Karpas-422 (cell line): ENCODE results near the gene ZNF746. TPM values are rescaled to one million over a fixed set of nuclear protein-coding genes. Genes with fewer than 3 reads are reported as not detected.

ENCODE experiments used
- DNase-seq: peaks from one replicate; pipeline ENCODE4 v3.0.0-alpha.2; 2015
- H2AFZ ChIP-seq: fragments of 200-600 bp; sonication (generic); 2 replicates; pipeline ENCODE4 v1.6.1; 2014; ENCODE audit warnings: antibody characterized with exemption, low read length, mixed read lengths
- H3K27ac ChIP-seq: fragments of 200-600 bp; sonication (generic); 2 replicates; pipeline ENCODE4 v1.5.1; 2014; ENCODE audit warnings: mild to moderate bottlenecking, low read length, moderate library complexity
- H3K27me3 ChIP-seq: fragments of 200-600 bp; sonication (generic); 2 replicates; pipeline ENCODE4 v1.6.1; 2014; ENCODE audit warnings: low read length, mixed read lengths
- H3K36me3 ChIP-seq: fragments of 200-600 bp; sonication (generic); 2 replicates; pipeline ENCODE4 v1.6.1; 2014; ENCODE audit warnings: low read length, mixed read lengths; ENCODE audit not compliant: insufficient read depth
- H3K4me1 ChIP-seq: fragments of 200-600 bp; sonication (generic); 2 replicates; pipeline ENCODE4 v1.6.1; 2014; ENCODE audit warnings: mild to moderate bottlenecking, low read length, mixed read lengths
- H3K4me2 ChIP-seq: fragments of 200-600 bp; sonication (generic); 2 replicates; pipeline ENCODE4 v1.6.1; 2014; ENCODE audit warnings: low read length, low read depth, mild to moderate bottlenecking; ENCODE audit not compliant: poor library complexity, severe bottlenecking
- H3K4me3 ChIP-seq: fragments of 200-600 bp; sonication (generic); 2 replicates; pipeline ENCODE4 v1.5.1; 2014; ENCODE audit warnings: mild to moderate bottlenecking, antibody characterized with exemption, low read length, mixed read lengths
- H3K79me2 ChIP-seq: fragments of 200-600 bp; sonication (generic); 2 replicates; pipeline ENCODE4 v1.6.1; 2014; ENCODE audit warnings: mild to moderate bottlenecking, low read length, mixed read lengths
- H3K9ac ChIP-seq: fragments of 200-600 bp; sonication (generic); 2 replicates; pipeline ENCODE4 v1.6.0; 2014; ENCODE audit warnings: low read length
- H3K9me2 ChIP-seq: fragments of 200-600 bp; sonication (generic), shearing (Covaris generic); replicated peaks from 2 replicates; pipeline ENCODE4 v1.6.0; 2014; ENCODE audit warnings: mild to moderate bottlenecking, low read length, moderate library complexity; ENCODE audit not compliant: insufficient read depth
- H3K9me3 ChIP-seq: fragments of 300-700, 200-600 bp; sonication (generic); 2 replicates; pipeline ENCODE4 v1.6.1; 2014; ENCODE audit warnings: low read length, mixed read lengths
- H4K20me1 ChIP-seq: fragments of 200-600 bp; sonication (generic); 2 replicates; pipeline ENCODE4 v1.6.1; 2014; ENCODE audit warnings: mild to moderate bottlenecking, antibody characterized with exemption, low read length, low read depth; ENCODE audit not compliant: insufficient read depth
- total RNA-seq: library from RNA; depleted of rRNA; stranded (reverse); fragments of >200 nt; shearing (Covaris generic); gene quantifications from 2 replicates; pipeline ENCODE4 v1.2.3, GENCODE V29; 2014; ENCODE audit warnings: low replicate concordance

ZNF746 gene
- total RNA-seq, 1 experiment from 2014 or later = 12.0 TPM

- H3K9me3 ChIP-seq = no peaks in the 10 kb centered on the region
- H2AFZ ChIP-seq = no peak overlapping the region
- peak; percentile 68 for DNase-seq
- H3K9me2 ChIP-seq = no peaks in the 10 kb centered on the region
- H3K4me1 ChIP-seq = peaks cover 24% of the 10 kb centered on the region
- H4K20me1 ChIP-seq = peaks cover 8% of the 10 kb centered on the region; the same call in 1 of the 2 replicates
- H3K27me3 ChIP-seq = no peaks in the 10 kb centered on the region
- H3K79me2 ChIP-seq = peaks cover 52% of the 10 kb centered on the region
- no peak overlapping the region for H3K27ac ChIP-seq
- H3K36me3 ChIP-seq = peaks cover 9% of the 10 kb centered on the region; the same call in 1 of the 2 replicates
- peak overlapping the region; percentile 81 for H3K9ac ChIP-seq
- peak overlapping the region; percentile 84 for H3K4me2 ChIP-seq
- H3K4me3 ChIP-seq = peak overlapping the region; percentile 80
Observed at GRCh38 chr7:149459540-149460452, 37.8 kb downstream of the ZNF746 start.

DNA sequence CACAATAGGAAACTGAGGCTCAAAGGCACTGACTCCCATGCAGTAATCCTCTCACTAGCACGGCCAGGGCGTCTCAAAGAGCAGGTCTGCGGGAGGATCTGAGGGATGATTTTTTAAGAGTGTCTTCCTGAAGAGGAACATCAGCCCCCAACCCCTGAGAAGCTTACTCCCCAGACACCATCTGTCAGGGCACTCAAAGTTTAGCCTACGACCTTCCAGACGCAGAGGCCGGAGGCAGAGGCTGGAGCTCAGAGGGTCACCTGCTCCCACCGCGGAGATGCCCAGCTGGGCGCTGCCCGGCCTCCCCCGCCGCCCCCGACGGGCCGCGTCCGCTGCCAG is 38.4 kb downstream of the ZNF746 start:
- peaks cover 55% of the 10 kb centered on the region for H3K79me2 ChIP-seq
- H3K36me3 ChIP-seq = peaks cover 14% of the 10 kb centered on the region; the same call in 1 of the 2 replicates
- no peak overlapping the region for H2AFZ ChIP-seq
- H3K9me2 ChIP-seq = no peaks in the 10 kb centered on the region
- peak overlapping the region; percentile 81 for H3K9ac ChIP-seq
- no peaks in the 10 kb centered on the region for H3K27me3 ChIP-seq
- no peaks in the 10 kb centered on the region for H3K9me3 ChIP-seq
- H3K27ac ChIP-seq = no peak overlapping the region
- peak overlapping the region; percentile 84 for H3K4me2 ChIP-seq
- no peak for DNase-seq
- peak overlapping the region; percentile 80 for H3K4me3 ChIP-seq
- H3K4me1 ChIP-seq = peaks cover 24% of the 10 kb centered on the region
- peaks cover 8% of the 10 kb centered on the region; the same call in 1 of the 2 replicates for H4K20me1 ChIP-seq

GRCh38 chr7:149458235-149458634 is 39.4 kb downstream of the ZNF746 start:
- Histone ChIP-seq H2AFZ (no peak overlapping the region), H3K36me3 (peaks cover 14% of the 10 kb centered on the region; the same call in 1 of the 2 replicates), H3K9me3 (no peaks in the 10 kb centered on the region), H3K4me1 (peaks cover 24% of the 10 kb centered on the region), H3K27me3 (no peaks in the 10 kb centered on the region), H3K27ac (no peak overlapping the region), H3K9me2 (no peaks in the 10 kb centered on the region), H3K79me2 (peaks cover 55% of the 10 kb centered on the region), H3K4me2 (peak overlapping the region; percentile 84), H3K9ac (peak overlapping the region; percentile 81), H4K20me1 (peaks cover 8% of the 10 kb centered on the region; the same call in 1 of the 2 replicates), H3K4me3 (peak overlapping the region; percentile 80; the same call in 1 of the 2 replicates)
- no peak for DNase-seq

GRCh38 chr7:149457766-149458165 is 39.8 kb downstream of the ZNF746 start:
- peaks cover 16% of the 10 kb centered on the region; the same call in 1 of the 2 replicates for H3K36me3 ChIP-seq
- no peaks in the 10 kb centered on the region for H3K9me3 ChIP-seq

DNA sequence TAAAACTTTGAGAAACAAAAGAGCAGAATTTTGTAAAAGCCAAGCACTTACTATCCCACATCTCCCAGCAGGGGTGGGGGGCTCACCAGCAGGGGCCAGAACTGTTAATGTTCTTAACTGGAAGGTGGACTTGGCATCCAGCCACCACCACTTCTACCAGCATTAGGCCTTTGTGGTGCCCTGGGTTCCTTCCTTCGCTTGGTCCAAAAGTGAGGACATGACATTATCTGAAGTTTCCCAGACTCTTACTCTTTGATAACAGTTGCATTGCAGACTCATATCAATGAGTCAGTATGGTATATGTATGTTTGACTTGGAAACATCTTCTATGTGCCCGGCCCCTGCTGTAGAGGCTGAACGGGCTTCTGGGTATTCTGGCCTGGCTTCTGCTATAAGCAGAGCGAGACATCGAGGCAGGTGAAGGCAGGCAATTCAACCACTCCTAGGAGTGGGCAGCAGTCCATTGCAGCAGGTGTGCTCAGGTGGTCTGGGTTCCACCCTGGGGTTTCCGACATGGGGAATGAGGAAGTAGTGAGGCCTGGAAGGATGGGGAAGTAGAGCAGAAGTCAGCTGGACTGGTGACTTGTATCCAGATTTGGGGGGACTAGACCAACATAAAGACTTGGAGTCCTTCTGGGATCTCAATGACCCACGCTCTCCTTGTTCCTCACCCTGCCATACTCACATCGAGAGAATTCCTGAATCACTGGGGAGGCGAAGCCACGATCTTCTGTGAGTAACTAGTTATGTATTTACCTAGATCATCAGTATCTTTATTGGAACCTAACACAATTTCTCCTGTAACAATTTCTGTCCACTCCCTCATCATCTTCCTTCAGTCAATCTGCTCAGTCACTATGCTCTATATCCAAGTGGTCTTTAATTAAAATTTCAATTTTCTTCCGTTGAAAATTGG is 40.8 kb downstream of the ZNF746 start:
- Histone ChIP-seq H3K79me2 (peaks cover 58% of the 10 kb centered on the region), H3K4me1 (peaks cover 24% of the 10 kb centered on the region), H3K9me3 (no peaks in the 10 kb centered on the region), H3K27me3 (no peaks in the 10 kb centered on the region), H3K4me2 (no peak overlapping the region), H3K36me3 (peaks cover 18% of the 10 kb centered on the region; the same call in 1 of the 2 replicates), H3K4me3 (no peak overlapping the region), H2AFZ (no peak overlapping the region), H4K20me1 (peaks cover 12% of the 10 kb centered on the region; the same call in 1 of the 2 replicates), H3K9me2 (no peaks in the 10 kb centered on the region), H3K27ac (no peak overlapping the region), H3K9ac (no peak overlapping the region)
- DNase-seq = no peak

More at GRCh38 chr7:149457766-149458165, 39.8 kb downstream of the ZNF746 start:
- no peaks in the 10 kb centered on the region for H3K9me2 ChIP-seq
- no peak overlapping the region for H3K27ac ChIP-seq
- H3K4me3 ChIP-seq = no peak overlapping the region
- peak overlapping the region; percentile 81; the same call in 1 of the 2 replicates for H3K9ac ChIP-seq
- no peak for DNase-seq
- H4K20me1 ChIP-seq = peaks cover 10% of the 10 kb centered on the region; the same call in 1 of the 2 replicates
- peaks cover 56% of the 10 kb centered on the region for H3K79me2 ChIP-seq
- H3K4me1 ChIP-seq = peaks cover 24% of the 10 kb centered on the region
- no peak overlapping the region for H2AFZ ChIP-seq
- no peaks in the 10 kb centered on the region for H3K27me3 ChIP-seq
- peak overlapping the region; percentile 84 for H3K4me2 ChIP-seq

DNA sequence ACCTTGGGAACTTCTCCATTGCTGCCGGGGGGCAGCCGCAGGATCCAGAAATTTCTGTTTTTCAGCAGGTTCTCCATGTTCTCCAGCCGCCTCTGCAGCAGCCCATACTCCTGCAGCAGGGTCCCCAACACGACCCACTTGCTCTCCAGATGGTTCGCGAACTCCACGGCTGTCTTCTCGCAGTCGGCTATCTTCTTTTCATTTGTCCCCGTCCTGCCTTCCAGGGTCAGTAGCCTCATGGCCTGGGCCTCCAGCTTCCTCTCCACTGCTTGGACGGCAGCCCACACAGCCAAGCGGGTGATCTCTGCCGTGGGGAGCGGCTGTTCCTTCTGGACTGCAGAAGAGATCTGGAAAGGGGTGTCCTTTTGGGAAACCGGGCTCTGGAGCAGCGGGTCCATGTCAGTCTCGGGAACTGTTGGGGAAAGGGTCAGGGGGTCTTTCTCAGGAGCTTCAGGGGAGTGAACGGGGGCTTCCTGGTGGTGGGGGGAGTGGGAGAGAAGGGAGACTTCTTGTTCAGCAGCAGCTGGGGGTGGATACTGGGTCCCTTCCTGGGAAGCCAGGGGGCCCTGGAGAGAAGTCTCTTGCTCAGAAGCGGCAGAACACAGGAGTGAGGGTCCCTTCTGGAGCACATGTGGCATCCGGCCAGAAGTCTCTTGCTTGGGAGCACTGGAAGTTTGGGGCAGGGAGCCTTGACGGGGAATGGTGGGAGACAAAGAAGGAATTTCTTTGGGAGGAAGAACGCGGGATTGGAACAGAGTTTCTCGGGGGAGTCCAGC is 42.2 kb downstream of the ZNF746 start:
- peaks cover 12% of the 10 kb centered on the region; the same call in 1 of the 2 replicates for H4K20me1 ChIP-seq
- H3K36me3 ChIP-seq = peaks cover 24% of the 10 kb centered on the region
- H3K4me1 ChIP-seq = peaks cover 17% of the 10 kb centered on the region
- no peak overlapping the region for H3K4me3 ChIP-seq
- peaks cover 50% of the 10 kb centered on the region for H3K79me2 ChIP-seq
- no peaks in the 10 kb centered on the region for H3K9me3 ChIP-seq
- H3K9me2 ChIP-seq = no peaks in the 10 kb centered on the region
- no peak overlapping the region for H3K4me2 ChIP-seq
- H2AFZ ChIP-seq = no peak overlapping the region
- H3K9ac ChIP-seq = no peak overlapping the region
- no peak overlapping the region for H3K27ac ChIP-seq
- DNase-seq = no peak
- H3K27me3 ChIP-seq = no peaks in the 10 kb centered on the region

DNA sequence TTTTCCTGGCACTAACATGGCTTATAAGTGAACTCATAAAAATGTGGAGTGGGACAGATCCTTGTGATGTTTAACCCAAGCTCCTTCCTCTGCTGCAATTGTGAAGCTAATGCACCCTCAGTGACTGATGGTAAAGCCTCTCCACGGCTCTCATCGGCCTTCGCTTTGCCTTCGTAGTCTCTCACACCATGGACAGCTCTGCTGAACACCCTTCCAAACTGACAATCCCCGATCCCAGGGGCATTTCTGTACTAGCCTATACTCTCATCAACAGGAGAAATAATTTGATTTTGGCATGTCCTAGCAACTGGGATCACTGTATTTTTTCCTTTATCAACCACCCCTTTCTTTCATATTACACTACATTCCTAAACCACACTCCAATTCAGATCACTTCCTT is 42.9 kb downstream of the ZNF746 start:
- Histone ChIP-seq H3K4me2 (no peak overlapping the region), H4K20me1 (peaks cover 12% of the 10 kb centered on the region; the same call in 1 of the 2 replicates), H3K9me2 (no peaks in the 10 kb centered on the region), H3K4me1 (peaks cover 17% of the 10 kb centered on the region), H3K4me3 (no peak overlapping the region), H3K9me3 (no peaks in the 10 kb centered on the region), H3K36me3 (peaks cover 27% of the 10 kb centered on the region), H3K79me2 (peaks cover 49% of the 10 kb centered on the region), H2AFZ (no peak overlapping the region), H3K27ac (no peak overlapping the region), H3K9ac (no peak overlapping the region), H3K27me3 (no peaks in the 10 kb centered on the region)
- no peak for DNase-seq
